CD4-positive, alpha-beta T cell treated with Interleukin-15 for 1 hour (primary cell): ENCODE results near the gene KCNG4.
"Not testable (repeated sequence)": the region's sequence is repeated elsewhere in the genome, so short reads cannot be mapped to it uniquely, and the experiment has no call there.

ENCODE experiments used
- DNase-seq: peaks from one replicate; pipeline ENCODE4 v3.0.0-alpha.2; 2020

KCNG4 gene

GRCh38 chr16:84234321-84235241 is 5.2 kb downstream of the KCNG4 start:
- DNase-seq, result no peak

GRCh38 chr16:84233748-84234147 is 6.1 kb downstream of the KCNG4 start:
- no peak for DNase-seq

GRCh38 chr16:84232969-84233368 is 6.8 kb downstream of the KCNG4 start:
- no peak for DNase-seq

- no peak for DNase-seq
Measured at GRCh38 chr16:84232060-84232459, 7.8 kb downstream of the KCNG4 start.

- DNase-seq, result no peak
Measured at GRCh38 chr16:84229471-84229870, 10.3 kb downstream of the KCNG4 start.

GRCh38 chr16:84228256-84228838 is 11.5 kb downstream of the KCNG4 start:
- no peak for DNase-seq

GRCh38 chr16:84227548-84227947 is 12.3 kb downstream of the KCNG4 start:
- no peak for DNase-seq

GRCh38 chr16:84226026-84226425 is 13.8 kb downstream of the KCNG4 start:
- no peak for DNase-seq

- no peak for DNase-seq
Measured at GRCh38 chr16:84225571-84225970, 14.2 kb downstream of the KCNG4 start.

- DNase-seq, result no peak
Measured at GRCh38 chr16:84225126-84225525, 14.7 kb downstream of the KCNG4 start.

GRCh38 chr16:84224554-84224953 is 15.3 kb downstream of the KCNG4 start:
- DNase-seq, result no peak

- DNase-seq, result no peak
Measured at GRCh38 chr16:84223456-84223855, 16.4 kb downstream of the KCNG4 start.

GRCh38 chr16:84220851-84221250 is 19.0 kb downstream of the KCNG4 start:
- no peak for DNase-seq

- DNase-seq, result no peak
Measured at GRCh38 chr16:84218956-84219355, 20.9 kb downstream of the KCNG4 start.

GRCh38 chr16:84218176-84218823 is 21.5 kb downstream of the KCNG4 start:
- no peak for DNase-seq

- not testable (repeated sequence) for DNase-seq
Measured at GRCh38 chr16:84216144-84216543, 23.7 kb downstream of the KCNG4 start.

- no peak for DNase-seq
Measured at GRCh38 chr16:84215531-84215930, 24.3 kb downstream of the KCNG4 start.

GRCh38 chr16:84214451-84215066 is 25.3 kb downstream of the KCNG4 start:
- DNase-seq, result no peak

GRCh38 chr16:84212631-84213030 is 27.2 kb downstream of the KCNG4 start:
- DNase-seq, result no peak

- no peak for DNase-seq
Measured at GRCh38 chr16:84212154-84212553, 27.7 kb downstream of the KCNG4 start.

GRCh38 chr16:84209989-84210388 is 29.8 kb downstream of the KCNG4 start:
- DNase-seq, result no peak

- DNase-seq, result no peak
Measured at GRCh38 chr16:84207879-84208278, 31.9 kb downstream of the KCNG4 start.

- no peak for DNase-seq
Measured at GRCh38 chr16:84207251-84207650, 32.6 kb downstream of the KCNG4 start.
